Fibroblast of upper back skin (primary cell): ENCODE data around the gene BMP7.
"Not testable (repeated sequence)": the region's sequence is repeated elsewhere in the genome, so short reads cannot be mapped to it uniquely, and the experiment has no call there.

Experiments
- DNase-seq: peaks from one replicate; pipeline ENCODE4 v3.0.0-alpha.2; 2013

The BMP7 gene

DNA sequence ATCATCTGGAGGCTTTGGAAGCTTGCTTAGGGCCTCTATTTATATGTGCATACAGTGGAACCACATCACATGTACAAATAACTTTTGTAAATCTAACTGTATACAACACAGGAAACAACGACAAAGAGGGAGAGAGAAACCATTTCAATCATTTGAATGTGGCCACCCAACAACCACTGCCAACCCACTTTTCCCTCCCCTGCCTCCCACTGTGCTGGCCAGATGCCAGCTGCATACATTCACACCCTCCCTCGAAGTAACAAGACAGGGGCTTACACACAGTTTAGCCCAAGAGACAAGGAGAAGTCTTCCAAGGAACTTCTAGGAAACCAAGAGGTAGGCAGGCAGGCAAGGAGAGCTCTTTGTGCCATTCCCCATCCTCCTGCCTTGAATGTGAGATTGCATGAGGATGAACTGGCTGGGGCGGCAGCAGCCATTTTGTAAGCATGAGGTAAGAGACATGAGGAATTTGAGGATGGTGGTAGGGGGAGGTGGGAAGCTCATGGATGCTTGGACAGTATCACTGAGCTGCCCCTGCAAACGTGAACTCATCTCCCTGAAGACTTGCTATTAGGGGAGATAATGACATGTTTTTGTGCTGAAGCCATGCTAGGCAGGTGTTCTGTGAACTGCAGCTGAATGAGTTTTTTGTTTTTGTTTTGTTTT lies 18.2 kb downstream of the BMP7 start:
- no peak for DNase-seq

DNA sequence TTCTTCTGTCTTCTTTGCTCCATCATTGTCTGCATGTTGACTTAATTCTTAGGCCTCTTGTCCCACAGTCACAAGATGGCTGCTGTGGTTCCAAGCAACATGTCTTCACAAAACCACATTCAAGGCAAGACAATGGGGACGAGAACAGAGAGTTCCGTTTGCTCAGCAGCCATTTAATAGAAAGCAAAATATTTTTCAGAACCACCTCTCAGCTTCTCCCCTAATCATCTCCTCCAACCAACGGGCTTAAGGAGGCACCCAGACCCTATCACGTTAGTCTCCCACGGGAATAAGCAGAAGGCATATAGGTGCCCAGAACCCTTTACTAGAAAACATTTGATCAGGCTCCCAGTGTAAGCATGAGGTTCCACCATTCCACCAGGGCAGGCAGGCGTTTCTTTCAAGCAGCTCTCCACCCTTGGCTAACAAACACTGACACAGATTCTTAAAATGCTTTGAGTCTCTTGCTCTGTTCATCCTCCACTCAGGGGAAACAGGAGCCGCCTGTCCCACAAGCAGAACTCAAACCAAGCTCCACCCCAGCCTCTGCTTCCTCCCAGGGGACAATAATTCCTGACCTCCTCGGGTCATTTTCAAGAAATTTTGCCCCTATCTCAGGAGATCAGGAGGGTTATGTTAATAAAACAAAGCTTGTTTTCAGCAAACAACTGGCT lies 19.0 kb downstream of the BMP7 start:
- no peak for DNase-seq

DNA sequence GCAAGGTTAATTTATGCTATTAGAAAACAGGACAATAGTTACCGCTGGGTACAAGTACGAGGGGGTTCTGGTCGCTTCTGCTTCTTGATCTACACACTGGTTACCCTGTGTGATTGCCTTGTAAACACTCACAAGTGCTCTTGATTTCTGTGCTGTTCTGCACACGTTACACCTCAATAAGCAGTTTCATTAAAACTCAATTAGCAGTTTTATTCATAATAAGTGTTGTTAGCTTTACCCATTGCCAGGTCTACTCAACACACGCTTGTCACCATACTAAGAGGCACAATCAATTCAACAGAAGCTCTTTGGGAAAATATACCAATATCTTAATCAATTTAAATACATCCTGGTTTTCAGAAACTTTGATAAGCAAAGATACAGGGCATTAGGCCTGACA lies 20.4 kb downstream of the BMP7 start:
- no peak for DNase-seq

DNA sequence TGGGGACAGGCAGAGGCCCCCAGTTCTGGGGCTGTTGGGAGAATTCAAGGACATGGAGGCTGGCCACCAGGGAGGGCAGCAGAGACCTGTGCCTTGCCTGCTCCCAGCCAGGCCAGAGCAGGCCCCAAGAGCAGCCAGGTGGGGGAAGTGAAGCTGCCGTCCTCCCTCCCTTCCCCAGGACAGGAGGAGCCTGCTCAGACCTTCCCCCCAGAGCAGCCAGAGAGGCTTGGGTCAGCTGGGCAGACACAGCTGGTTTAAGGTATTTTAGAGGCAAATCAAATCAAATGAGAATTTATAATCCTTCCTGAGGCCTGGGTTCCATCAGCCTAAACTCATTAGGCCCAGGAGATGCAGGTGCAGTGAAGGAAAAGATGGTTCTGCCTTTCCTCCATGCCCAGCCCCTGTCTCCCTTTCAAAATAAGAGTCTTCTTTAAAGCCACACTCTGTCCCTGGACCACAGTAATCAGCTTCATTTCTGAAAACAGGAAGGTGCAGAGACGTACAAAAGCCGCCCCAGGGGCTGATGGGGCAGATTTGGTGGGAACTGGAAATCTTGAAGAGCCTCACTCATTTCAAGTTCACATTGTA lies 21.7 kb downstream of the BMP7 start:
- no peak for DNase-seq

DNA sequence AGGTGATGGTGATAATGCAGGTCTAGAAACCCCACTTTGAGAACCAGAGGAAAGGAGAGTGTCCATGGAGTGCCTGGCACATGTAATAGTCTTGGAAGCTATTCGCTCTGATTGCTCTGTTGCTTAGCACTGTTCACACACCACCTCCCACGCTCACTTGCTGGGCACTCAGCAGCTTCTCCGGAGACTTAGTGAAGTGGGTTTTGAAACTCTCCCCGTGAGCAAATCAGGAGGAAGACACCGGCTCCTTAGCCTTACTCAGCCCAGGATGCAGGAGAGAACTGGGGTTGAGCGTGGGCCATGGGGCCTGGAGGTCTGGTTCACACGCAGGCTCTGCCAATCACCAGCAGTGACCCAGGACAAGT lies 22.2 kb downstream of the BMP7 start:
- DNase-seq = no peak

DNA sequence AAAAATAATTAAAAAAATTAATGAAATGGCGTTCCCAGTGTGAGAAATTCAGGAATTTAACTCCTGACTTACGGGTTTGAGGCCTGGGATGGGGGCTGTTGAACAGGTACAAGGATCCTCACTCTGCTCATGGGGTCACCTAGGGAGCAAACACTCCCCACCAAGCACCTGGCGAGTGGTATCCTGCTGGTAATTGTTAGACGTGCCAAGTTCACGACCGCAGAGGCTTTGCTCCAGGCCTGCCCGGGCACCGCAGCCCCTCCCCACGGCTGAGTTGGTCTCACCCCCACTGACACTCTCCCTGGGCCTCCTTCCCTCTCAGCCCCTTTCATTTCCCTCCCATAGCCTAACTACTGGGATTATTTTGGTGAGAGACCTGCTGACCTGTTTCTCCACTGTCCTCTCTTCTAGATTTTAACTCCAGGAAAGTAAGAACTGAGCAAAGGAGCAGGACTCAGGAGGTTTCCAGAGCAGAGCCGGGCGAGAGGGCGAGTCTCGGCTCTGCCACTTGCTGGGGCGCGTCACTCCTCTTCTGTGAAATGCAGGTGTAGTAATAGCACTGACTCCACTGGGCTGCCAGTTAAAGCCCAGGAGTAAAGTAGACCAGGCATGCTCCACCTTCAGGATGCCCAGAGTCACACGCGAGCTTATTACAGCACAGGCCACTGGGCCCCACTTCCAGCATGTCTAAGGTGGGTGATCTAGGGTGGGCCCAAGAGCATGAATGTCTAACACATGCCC lies 22.8 kb downstream of the BMP7 start:
- DNase-seq = no peak

DNA sequence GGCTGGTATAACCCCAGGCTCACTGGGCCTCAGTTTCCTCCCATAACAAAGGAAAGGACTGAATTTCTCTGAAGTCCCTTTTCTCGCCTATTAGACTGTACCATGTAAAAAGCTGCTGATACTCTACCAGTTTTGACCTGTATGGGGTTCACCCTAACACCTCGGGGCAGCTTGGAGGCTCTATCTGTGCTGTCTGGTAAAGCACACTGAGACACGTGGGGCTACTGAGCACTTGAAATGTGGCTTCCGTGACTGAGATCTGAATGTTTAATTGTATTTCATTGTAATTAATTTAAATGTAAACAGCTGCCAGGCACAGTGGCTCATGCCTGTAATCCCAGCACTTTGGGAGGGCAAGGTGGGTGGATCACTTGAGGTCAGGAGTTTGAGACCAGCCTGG lies 24.0 kb downstream of the BMP7 start:
- no peak for DNase-seq

DNA sequence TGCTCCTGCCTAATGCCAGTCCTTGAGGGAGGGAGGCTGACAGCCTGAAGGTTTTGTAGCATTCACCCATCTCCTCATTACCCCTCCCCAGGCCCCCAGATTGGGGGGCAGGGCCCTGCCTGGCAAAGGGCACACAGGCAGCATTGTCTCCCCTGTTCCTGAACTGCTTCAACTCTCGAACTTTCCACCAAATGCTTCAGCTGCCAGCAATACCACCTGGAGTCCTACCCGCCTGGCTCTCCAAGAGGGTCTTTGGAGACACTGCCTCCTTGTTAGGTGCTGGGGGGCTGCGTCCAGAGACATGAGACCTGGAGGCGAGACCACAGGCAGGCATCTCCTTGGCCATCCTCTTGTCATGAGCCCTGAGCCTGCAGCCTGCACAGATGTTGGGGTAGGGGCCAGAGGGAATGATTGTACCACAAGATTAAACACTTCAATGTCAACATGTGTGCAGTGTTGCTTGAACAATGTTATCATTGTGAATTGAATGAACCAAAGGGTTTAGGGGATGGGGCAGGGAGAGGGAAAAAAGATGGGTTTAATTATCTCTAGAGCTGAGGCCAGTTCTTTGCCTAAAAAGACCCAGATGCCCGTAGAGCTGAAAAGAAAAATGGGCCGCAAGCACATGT lies 25.0 kb downstream of the BMP7 start:
- no peak for DNase-seq

DNA sequence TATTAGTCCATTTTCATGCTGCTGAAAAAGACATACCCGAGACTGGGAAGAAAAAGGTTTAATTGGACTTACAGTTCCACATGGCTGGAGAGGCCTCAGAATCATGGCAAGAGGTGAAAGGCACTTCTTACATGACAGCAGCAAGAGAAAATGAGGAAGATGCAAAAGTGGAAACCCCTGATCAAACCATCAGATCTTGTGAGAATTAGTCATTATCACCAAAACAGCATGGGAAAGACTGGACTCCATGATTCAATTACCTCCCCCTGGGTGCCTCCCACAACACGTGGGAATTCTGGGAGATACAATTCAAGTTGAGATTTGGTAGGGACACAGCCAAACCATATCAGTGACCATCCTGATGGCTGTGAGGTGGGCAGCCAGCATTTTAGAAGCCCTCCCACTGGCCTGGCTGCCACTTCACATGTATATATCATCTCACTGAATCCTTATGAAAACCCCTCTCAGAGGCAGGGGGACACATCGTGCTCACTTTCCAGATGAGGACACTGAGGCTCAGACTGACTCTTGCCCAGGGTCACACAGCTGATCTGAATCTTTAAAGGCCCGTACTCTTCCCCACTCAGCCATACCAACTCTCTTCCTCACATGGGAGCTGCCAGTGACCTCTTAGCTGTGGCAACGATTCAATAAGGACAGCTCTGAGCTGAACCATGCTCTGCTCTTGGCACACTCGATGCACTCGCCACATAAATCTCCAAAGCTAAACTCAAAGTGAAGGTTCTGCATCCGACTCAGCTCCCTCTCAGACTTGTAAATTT lies 25.7 kb downstream of the BMP7 start:
- DNase-seq = no peak

DNA sequence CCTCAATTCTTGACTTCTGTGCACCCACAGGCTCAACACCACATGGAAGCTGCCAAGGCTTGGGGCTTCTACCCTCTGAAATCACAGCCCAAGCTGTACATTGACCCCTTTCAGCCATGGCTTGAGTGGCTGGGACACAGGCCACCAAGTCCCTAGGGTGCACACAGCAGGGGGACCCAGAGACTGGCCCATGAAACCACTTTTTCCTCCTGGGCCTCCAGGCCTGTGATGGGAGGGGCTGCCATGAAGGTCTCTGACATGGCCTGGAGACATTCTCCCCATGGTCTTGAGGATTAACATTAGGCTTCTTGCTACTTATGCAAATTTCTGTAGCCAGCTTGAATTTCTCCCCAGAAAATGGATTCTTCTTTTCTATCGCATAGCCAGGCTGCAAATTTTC lies 26.7 kb downstream of the BMP7 start:
- not testable (repeated sequence) for DNase-seq

DNA sequence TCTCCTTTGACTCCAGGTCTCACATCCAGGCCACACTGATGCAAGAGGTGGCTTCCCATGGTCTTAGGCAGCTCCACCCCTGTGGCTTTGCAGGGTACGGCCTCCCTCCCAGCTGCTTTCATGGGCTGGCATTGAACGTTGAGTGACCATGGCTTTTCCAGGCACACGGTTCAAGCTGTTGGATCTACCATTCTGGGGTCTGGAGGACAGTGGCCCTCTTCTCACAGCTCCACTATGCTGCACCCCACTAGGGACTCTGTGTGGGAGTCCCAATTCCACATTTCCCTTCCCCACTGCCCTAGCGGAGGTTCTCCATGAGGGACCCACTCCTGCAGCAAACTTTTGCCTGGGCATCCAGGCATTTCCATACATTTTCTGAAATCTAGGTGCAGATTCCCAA lies 27.1 kb downstream of the BMP7 start:
- not testable (repeated sequence) for DNase-seq

DNA sequence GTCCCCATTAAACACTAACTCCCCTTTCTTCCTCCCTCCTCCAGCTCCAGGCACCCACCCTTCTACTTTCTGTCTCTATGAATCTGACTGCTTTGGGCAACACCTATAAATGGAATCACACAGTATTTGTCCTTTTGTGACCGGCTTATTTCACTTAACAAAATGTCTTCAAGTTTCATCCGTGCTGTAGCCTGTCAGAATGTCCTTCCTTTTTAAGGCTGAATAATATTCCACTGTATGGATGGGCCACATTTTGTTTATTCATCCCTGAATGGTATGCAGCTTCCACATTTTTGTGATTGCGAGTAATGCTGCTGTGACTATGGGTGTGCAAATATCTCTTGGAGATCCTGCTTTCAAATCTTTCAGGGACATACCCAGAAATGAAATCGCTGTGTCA lies 28.4 kb downstream of the BMP7 start:
- no peak for DNase-seq

DNA sequence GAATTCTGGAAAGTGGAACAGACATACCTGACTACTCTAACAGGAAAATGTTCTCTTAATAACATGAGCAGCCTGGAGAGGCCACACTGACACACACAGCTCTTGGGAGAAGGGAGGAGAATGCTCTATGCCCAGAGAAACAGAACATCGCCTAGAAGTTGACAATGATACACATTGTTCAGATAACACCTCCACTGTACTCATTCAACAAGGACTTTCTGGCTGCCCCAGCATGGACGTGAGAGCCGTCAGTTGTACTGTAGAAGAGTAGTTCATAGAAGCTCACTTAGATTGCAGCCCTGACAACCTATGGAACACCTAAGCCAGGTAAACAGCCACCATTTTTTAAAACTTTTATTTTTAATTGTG lies 28.9 kb downstream of the BMP7 start:
- DNase-seq = no peak

DNA sequence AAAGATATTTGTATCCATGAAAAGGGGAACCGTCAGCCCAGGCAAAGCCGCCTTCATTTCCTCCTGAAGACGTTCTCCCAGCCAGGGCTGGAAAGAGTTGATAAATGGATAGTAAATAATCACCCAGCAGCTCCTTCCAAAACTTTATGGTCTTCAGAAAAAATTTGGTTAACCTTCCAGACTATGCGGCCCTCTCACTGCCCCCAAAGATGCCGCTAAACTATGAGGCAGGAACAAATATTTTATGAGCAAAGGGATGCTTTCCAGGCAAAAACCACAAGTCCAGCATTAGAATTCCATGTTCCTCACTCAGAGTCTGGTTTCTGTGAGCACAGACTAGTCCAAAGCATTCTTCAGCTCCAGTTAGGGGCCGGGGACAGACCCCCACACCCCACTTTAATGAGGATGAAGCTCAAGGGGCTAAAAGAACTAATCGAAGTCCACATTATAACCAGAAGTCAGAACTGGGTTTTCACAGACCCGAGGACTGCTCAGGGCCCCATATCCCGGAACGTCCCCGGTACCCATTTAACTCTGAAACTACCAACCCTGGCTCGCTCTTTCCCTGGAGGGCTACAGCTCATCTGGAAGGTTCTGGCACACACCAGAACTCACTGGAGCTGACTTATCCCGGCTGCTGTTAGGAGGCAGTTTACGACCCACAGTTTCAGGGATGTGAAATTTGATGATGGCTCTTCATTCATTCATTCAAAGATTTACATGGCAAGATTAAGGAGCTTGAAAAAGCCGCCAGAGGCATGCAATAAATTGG lies 29.4 kb downstream of the BMP7 start:
- peak; percentile 54 for DNase-seq

DNA sequence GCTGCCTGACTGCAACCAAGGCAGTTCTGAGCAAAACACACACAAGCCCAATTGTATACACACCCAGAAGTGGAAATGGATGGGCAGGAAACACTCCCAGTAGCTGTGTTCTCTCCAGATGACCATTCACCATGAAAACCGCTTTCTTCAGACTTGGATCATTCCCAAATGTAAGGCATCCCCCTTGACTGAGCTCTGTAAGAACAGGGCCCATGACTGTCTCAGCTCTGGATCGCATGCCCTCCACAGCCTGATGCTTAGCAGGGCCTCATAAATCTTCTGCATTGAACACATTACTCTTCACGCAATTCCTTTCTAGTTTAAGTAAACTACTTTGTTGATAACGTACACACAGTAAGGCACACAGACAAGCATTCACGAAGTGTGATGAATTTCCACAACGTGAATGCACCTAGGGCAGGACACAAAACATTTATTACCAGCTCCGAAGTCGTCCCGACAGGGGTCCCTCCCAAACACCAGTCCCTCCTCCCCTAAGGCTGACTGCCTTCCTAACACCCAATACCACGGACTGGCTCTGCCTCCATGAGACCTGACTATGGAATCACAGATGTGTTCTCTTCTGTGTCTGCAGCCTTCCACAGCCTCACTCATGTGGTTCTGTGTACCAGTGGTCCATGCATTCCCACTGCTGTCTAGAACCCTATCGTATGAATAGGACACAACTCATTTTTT lies 31.7 kb downstream of the BMP7 start:
- no peak for DNase-seq

DNA sequence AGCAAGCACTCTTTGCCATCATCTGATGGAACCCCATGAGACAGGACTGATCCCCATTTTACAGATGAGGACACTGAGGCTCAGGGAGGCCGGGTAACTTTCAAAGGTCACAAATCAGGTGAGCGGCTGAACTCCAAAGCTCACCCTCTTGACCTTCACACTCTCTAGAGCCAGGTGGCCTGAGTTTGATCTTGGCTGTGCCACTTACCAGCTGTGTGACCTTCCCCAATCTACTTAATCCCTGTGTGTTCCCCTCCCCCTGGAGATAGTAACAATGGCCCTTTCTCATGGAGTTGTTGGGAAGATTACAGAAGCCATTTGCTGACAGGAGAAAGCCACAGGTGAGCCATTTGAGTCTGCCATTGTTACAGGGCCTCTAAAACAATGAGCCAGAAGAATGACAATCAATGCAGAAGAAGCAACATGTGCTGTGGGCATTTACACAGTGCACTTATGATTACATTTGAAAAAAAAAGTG lies 34.5 kb downstream of the BMP7 start:
- DNase-seq = no peak

DNA sequence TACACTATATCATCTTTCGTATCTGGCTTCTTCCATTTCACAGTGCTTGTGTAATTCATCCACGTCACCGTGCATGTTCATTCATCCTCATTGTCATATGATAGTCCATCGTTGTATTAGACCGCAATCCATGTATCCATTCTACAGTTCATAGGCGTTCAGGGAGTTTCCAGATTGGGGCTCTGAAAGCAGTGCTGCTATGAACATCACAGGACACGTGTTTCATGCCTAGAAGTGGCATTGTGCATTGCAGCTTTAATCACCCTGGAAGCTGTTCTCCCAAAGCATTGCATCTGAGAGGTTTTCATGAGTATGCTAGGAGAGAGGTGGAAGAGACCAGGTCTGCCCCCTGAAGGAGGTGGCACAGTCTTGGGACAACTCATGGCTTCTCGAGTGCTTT lies 35.3 kb downstream of the BMP7 start:
- DNase-seq = no peak

DNA sequence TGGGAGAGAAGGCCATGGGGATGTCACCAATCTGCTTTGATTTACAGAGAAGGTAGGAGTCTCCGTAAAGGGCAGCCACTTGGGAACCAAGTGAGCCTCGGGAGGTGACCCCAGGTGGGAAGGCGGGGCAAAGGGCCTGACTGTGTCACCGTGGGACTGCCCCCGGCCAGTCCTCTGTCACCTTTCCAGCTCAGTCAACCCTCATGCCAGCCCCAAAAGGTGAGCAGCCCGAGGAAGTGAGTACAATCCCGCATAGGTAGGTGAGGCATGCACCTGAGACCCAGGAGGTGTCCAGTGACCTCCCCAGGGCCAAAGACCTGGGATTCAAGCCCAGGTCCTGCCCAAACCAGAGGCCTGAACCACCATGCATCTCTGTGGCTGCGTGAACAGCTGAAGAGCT lies 36.2 kb downstream of the BMP7 start:
- no peak for DNase-seq

DNA sequence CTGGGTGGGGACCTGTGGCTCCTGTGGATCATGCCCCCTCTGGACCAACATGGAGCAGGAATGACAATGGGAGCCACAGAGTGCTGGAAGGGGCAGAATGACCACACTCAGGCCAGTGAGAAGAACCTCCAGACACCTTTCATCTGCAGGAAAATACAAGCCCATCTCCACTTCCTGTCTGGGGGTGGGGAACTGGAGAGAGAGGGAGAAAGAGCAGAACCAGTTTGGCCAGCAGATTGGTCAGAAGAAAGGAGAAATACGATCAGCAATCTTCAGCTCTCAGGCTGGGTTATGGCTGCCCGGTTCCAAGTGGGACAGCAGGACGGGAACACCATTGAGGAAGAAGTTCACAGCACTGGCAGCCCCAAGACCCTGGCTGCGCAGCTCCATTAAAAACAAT lies 37.0 kb downstream of the BMP7 start:
- DNase-seq = no peak

DNA sequence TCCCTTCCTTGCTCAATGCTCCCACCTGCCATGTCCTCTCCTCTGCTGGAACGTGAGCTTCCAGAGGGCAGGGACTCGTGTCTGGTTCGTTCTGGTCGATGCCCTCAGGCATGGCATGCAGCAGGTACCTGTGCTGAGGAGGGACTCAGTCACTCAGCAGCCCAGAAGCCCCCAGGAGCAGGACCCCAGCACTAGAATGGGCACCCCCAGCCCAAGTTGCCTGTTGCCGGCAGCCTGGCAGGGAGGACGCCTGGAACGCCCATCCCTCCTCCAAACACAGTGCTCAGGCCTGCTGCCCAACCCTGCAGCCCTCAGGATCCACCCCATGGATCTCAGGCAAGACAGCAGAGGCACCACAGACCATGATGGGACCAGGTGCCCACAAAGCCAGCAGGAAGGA lies 40.6 kb downstream of the BMP7 start:
- no peak for DNase-seq

DNA sequence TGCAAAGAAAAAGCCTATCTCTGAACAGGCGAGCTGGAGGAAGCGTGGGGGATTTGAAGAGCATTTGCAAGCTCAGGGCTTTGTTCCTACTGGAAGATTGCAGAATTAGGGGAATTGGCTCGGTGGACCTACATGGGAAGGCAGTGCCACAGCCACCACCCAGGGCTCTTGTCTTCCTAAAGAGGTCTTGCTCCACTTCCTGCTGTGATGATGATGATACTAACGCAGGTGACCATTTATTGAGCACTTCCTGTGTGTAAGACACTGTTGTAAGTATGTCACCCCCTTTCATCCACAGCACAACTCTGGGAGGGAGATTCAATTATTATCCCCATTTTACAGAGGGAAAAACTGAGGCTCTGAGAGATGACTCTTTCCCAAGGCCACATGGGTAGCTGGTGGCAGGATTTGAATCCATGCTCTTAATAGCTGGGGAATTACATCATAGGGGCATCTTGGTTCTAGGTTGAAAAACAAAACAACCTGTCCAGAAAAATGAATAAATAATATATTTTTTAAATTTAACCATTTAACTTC lies 41.2 kb downstream of the BMP7 start:
- no peak for DNase-seq
